ENCODE data around the gene ULK3.
A peak's percentile ranks its signal among the peaks of the same experiment; 100 is the strongest.

GRCh38 chr15:74790080-74790916 lies 52.7 kb downstream of the ULK3 start:
- no peak for TF ChIP-seq CTCF (IDR thresholded peaks at IDR 0.05)
- peak in 1 of 4 donors; percentile 22 for TF ChIP-seq POLR2A (IDR thresholded peaks at IDR 0.05)

Data from esophagus squamous epithelium (tissue), 4 donors.